Stimulated activated CD8-positive, alpha-beta memory T cell treated with anti-CD3 and anti-CD28 coated beads, Interleukin-7, amount 100 ng/mL, for 24 hours (primary cell): ENCODE data around the gene PPP1R26.
"Not testable (repeated sequence)": the region's sequence is repeated elsewhere in the genome, so short reads cannot be mapped to it uniquely, and the experiment has no call there.

Experiments used
- DNase-seq: peaks from one replicate; pipeline ENCODE4 v3.0.0-alpha.2; 2020; ENCODE audit warnings: low read depth

The PPP1R26 gene

GRCh38 chr9:135479469-135480052 lies at the start of gene PPP1R26:
Gene PPP1R26, plus strand, starts transcription at chr9:135479782. Its CDS starts 4,729 bp downstream, at chr9:135484511.
- DNase-seq = no peak

DNA sequence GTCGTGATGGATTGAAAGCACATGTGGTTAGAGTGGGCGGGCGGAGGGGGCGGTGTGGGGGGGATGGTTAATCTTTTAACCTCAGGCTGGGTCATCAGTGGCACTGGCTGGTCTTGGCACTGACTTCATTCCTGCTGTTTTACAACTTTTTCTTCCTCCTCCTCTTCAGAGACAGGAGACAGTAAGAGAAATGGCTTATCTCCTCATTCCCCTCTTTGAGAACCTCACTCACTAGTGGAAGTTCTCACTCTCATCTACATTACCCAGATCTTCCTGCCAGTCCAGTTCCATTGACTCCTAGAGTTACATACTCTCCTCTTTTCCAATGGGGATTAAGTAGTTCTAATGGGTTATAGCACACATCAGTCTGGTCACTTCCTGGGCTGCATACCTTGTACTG lies 42.3 kb upstream of the PPP1R26 start:
- no peak for DNase-seq

DNA sequence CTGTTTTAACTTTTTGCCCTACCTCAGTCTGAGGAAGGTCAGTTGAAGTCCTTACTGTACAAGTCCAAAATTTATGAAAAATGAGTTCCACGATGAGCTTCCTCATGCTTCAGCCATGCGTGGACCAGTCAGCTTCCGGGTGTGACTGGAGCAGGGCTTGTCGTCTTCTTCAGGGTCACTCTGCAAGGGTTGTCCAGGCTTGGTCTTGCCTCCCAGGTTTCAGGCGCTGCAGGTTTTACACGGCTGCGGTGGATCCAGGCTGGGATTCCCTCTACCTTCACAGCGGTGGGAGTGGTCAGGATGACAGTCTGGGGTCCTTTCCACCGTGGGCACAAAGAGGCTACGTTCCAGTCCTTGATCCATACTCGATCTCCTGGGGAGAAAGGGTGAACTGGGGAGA lies 41.9 kb upstream of the PPP1R26 start:
- DNase-seq = not testable (repeated sequence)

GRCh38 chr9:135438581-135439232 lies 40.9 kb upstream of the PPP1R26 start:
- DNase-seq = peak; percentile 30

DNA sequence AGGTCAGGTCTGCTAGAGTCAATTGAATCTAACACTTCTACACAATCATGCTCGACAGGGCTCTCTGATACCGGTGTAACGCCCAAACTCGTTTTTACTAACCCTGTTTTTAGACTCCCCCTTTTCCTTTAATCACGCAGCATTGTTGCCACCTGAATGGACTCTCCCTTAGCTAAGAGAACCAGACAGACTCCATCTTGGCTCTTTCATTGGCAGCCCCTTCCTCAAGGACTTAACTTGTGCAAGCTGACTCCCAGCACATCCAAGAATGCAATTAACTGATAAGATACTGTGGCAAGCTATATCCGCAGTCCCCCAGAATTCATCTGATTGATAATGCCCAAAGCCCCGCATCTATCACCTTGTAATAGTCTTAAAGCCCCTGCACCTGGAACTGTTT lies 40.1 kb upstream of the PPP1R26 start:
- not testable (repeated sequence) for DNase-seq

GRCh38 chr9:135439916-135440315 lies 39.7 kb upstream of the PPP1R26 start:
- no peak for DNase-seq

GRCh38 chr9:135440620-135441019 lies 39.0 kb upstream of the PPP1R26 start:
- DNase-seq = no peak

- DNase-seq = not testable (repeated sequence)
Observed at GRCh38 chr9:135441105-135442071, 38.2 kb upstream of the PPP1R26 start.

DNA sequence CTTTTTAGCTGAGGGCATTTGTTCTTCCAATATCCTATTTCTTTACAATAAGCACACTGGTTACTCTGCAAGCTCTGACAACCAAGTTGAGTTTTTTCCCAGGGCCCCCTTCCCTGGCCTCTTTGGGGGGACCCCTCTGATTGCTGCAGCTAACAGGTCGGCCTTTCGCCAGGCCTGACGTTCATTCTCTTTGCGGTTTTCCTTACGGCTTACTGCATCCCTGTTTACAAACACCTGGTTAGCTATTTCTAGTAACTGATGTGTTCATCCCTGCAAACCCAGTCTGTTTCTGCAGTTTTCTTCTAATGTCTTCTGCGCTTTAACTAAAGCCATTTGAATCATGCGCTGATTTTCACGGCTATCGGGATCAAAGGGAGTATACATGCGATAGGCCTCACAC lies 37.5 kb upstream of the PPP1R26 start:
- DNase-seq = no peak

- DNase-seq = no peak
Observed at GRCh38 chr9:135443797-135444425, 35.7 kb upstream of the PPP1R26 start.

DNA sequence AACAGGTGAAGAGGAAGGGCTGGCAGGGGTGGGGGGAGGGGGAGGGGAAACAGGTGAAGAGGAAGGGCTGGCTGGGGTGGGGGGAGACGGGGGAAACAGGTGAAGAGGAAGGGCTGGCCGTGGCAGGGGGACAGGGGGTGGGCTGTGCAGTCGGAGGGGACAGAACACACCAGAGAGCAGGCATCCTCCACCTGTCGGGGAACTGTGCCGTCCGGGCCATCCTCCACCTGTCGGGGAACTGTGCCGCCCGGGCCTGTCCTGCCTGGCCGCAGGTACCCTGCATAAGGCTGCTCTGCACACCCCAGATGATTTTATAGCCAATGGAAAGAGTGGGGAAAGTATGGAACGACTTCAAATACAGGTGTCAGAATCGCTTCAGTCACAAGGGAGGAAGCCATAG lies 32.5 kb upstream of the PPP1R26 start:
- no peak for DNase-seq

DNA sequence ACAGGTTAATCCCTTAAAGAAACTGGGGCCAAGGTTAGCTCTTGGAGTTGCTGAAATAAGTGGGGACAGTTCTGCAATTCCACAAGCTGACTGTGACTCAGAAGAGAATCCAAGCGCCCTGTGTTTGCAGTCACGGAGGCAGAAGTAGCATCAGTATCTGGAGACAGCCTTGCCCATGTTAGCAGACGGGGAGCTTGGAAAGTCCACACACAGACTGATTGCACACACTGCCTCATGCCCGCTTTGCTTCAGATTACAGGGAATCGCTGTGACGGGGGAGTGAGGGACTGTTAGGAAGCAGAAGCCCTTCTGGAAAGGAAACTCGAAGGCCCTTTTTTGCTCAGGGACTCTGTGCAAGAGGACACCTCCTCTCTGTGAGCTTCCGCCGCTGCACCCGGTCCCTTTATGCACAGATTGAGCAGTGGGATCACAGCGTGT lies 30.9 kb upstream of the PPP1R26 start:
- DNase-seq = no peak

DNA sequence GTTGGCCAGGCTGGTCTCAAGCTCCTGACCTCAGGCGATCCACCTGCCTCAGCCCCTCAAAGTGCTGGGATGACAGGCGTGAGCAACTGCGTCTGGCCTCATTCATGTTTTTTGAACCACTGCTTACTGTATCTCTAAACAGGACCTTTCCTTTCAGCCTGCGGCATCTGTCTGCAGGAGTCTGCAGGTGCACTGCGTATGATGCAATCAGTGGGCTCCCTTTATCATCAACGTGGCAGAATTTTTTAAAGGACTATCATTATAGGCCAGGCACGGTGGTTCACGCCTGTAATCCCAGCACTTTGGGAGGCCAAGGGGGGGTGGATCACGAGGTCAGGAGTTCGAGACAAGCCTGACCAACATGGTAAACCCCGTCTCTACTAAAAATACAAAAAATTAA lies 30.1 kb upstream of the PPP1R26 start:
- DNase-seq = not testable (repeated sequence)

DNA sequence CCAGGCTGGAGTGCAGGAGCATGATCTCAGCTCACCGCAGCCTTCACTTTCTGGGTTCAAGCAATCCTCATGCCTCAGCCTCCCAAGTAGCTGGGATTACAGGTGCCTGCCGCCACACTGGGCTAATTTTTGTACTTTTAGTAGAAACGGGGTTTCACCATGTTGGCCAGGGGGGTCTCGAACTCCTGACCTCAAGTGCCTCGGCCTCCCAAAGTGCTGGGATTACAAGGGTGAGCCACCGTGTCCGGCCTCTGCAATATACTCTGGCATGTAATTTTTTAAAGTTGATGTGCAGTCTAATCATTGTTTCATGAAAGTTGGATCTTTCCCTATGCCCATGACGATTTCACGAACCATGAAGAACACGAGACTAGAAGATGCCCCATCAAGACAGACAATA lies 28.6 kb upstream of the PPP1R26 start:
- DNase-seq = no peak

DNA sequence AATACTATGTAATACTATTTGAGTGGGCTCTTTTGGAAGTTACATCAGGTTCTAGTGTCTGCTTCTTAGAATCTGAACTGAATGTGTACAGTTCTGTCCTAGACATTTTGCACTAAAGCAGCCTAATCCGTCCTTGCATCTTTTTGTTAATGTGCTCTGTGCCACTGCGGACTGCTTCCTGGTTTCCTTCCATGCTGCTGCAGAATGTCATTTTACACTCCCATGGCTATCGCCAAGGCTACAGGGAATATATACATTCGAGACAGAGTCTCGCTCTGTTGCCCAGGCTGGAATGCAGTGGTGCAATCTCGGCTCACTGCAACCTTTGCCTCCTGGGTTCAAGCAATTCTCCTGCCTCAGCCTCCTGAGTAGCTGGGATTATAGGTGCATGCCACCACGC lies 27.7 kb upstream of the PPP1R26 start:
- DNase-seq = not testable (repeated sequence)

DNA sequence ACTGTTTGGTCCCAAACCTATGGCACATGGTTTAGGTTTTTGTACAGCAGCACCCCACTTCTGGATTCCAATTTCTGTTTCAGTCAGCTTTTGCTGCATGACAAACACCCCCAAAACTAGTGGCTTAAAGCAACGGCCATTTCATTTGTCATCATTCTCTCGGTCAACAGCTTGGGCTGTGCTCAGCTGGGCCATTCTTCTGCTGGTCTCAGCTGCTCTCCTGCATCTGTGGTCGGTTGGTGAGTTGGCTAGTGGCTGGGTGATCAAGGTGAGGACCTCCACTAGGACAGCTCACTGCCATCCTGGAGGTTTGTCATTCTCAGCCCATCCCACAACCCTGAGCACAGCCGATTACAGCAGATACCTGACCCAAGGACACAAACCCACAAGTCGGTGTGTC lies 24.8 kb upstream of the PPP1R26 start:
- no peak for DNase-seq

GRCh38 chr9:135455401-135456030 lies 24.1 kb upstream of the PPP1R26 start:
- no peak for DNase-seq

DNA sequence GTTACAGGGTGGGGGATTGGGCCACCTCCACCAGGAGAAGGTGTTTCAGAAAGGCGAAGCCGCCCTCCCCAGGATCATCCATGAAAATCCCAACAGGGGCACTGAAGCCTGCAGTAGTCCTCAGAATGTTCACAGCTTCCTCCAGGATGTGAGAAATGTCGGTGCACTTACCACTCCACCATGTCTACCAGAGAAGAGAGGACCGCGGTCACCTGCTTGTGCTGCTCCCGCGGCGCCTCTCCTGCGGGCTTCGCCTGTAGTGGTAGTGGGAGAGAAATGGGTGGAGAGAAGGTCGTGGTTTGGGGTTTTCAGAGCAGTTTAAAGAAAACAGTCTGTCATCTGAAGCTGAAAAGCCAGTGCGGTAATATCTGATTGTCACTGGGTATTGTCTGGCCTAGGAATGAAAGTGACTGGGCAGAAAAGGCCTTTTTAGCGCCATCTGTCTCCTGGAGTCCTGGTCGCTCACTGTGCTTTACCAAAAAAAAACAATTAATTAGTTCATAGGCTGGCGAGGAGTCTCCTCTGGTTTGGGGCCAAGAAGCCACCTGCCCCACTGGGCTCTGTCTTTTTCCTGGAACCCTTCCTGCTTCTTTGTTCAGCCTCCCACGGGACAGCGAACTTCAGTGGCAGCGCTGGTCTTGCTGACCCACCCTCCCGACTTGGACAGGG lies 23.0 kb upstream of the PPP1R26 start:
- DNase-seq = no peak

DNA sequence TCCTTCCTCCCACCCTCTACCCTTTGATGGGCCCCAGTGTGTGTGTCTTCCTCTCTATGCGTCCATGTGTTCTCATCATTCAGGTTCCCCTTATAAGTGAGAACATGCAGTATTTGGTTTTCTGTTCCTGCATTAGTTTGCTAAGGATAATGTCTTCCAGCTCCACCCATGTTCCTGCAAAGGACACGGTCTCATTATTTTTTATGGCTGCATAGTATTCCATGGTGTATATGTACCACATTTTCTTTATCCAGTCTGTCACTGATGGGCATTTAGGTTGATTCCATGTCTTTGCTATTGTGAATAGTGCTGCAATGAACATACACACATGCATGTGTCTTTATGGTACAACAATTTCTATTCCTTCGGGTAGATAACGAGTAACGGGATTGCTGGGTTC lies 21.1 kb upstream of the PPP1R26 start:
- not testable (repeated sequence) for DNase-seq

GRCh38 chr9:135461936-135462335 lies 17.6 kb upstream of the PPP1R26 start:
- no peak for DNase-seq

- no peak for DNase-seq
Observed at GRCh38 chr9:135463140-135463539, 16.4 kb upstream of the PPP1R26 start.
